AG09319 (cell line): Measurements from ENCODE around the gene PPP6R3.

ENCODE experiments used
- DNase-seq: peaks from one replicate; pipeline ENCODE4 v3.0.0-alpha.2; 2010; ENCODE audit warnings: low read depth; ENCODE audit errors: extremely low read depth
- CTCF ChIP-seq: IDR thresholded peaks from 2 replicates; pipeline ENCODE4 v1.5.1; 2011; ENCODE audit warnings: low read depth, mild to moderate bottlenecking, inconsistent platforms, low read length, moderate library complexity

PPP6R3 gene

GRCh38 chr11:68498903-68499883 lies 38.6 kb downstream of the PPP6R3 start:
- no peak for DNase-seq
- no peak for TF ChIP-seq CTCF

GRCh38 chr11:68500206-68500605 lies 39.7 kb downstream of the PPP6R3 start:
- DNase-seq: no peak
- no peak for TF ChIP-seq CTCF

GRCh38 chr11:68501813-68502212 lies 41.3 kb downstream of the PPP6R3 start:
- TF ChIP-seq CTCF: no peak
- no peak for DNase-seq

GRCh38 chr11:68503251-68503687 lies 42.7 kb downstream of the PPP6R3 start:
- no peak for DNase-seq
- TF ChIP-seq CTCF: no peak

GRCh38 chr11:68503792-68504191 lies 43.2 kb downstream of the PPP6R3 start:
- DNase-seq: no peak

GRCh38 chr11:68504432-68505066 lies 44.0 kb downstream of the PPP6R3 start:
- TF ChIP-seq CTCF: no peak
- DNase-seq: no peak

More at GRCh38 chr11:68503792-68504191, 43.2 kb downstream of the PPP6R3 start:
- TF ChIP-seq CTCF: no peak

- TF ChIP-seq CTCF: no peak
- no peak for DNase-seq
Observed at GRCh38 chr11:68505596-68505995, 45.0 kb downstream of the PPP6R3 start.
